Stomach (tissue), 4 donors: ENCODE results near the gene GCK.
"Not testable (repeated sequence)": the region's sequence is repeated elsewhere in the genome, so short reads cannot be mapped to it uniquely, and the experiment has no call there.

Experiments
- EP300 ChIP-seq: sonication (generic); formaldehyde crosslinking; IDR thresholded peaks from one replicate; pipeline ENCODE4 v1.6.1; 2017; ENCODE audit warnings: antibody characterized with exemption
- POLR2A ChIP-seq, 4 donors: fragments of 450-650 bp; IDR thresholded peaks; one replicate each; pipeline ENCODE4 v1.6.1; 2016; ENCODE audit warnings: antibody characterized with exemption in 4 of 4, control low read depth in 2 of 4, mild to moderate bottlenecking in 1 of 4, moderate library complexity in 1 of 4

- not testable (repeated sequence) for TF ChIP-seq POLR2A (IDR thresholded peaks at IDR 0.05); EP300
These were observed 14.6 kb downstream of the GCK start for GRCh38 chr7:44174694-44174948.
